A549 treated with DMSO at 1 μM for 4 hours (cell line): ENCODE measurements around the gene OR52E5. TPM values are rescaled to one million over a fixed set of nuclear protein-coding genes. Genes with fewer than 3 reads are reported as not detected.

Source experiments
- total RNA-seq: library from RNA; stranded (reverse); fragments of 200-300 nt; extraction: Qiagen RNA extraction; gene quantifications from 5 replicates; pipeline ENCODE4 v1.2.3, GENCODE V29; 2022; ENCODE audit warnings: low read depth

Gene OR52E5
- not detected in 5 replicates for total RNA-seq

DNA sequence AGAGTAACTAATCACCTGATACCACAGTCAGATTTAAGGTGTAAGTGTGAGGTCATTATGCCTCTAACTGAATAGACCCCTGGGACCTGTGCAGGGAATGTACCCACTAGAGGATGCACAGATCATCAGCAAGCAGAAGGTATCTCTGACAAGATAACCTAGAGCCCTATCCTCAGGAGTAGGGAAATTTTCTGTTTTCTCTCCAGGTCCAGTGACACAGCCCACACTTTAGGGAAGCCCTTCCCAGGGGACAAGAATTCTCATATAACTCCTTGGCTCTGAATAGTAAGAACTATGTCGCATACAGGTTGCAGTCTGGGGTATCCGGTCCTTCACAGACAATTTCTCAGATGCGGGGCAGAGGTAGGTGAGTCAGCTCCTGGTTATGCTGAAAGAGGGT lies at the start of gene OR52E5:
Gene OR52E5, plus strand, starts transcription at position 301 of the 400 bp plus-strand sequence. CDS start 7,569 bp downstream, outside the sequence.

DNA sequence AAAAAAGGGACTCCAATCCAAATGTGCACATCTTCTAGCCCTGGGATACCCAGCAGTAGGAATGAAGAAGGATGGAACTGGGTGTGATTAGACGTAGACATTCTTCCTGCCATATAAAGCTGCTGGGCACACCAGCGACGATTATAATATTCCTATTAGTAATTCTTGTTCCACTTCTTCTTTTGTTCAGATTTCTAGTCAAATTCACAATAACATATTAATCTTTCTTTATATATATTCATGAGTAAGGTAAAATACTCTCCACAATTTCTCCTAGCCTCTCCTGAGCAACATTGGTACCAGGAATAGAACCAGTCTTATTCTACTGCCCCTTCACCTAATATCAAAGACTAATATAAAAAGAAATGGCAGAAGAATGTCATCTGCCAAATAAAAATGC lies 35.4 kb upstream of the OR52E5 start, which contains the start of gene OR52E8:
Gene OR52E8, minus strand, starts transcription at position 101 of the 400 bp plus-strand sequence. Its CDS starts 0 bp downstream, at position 101.

DNA sequence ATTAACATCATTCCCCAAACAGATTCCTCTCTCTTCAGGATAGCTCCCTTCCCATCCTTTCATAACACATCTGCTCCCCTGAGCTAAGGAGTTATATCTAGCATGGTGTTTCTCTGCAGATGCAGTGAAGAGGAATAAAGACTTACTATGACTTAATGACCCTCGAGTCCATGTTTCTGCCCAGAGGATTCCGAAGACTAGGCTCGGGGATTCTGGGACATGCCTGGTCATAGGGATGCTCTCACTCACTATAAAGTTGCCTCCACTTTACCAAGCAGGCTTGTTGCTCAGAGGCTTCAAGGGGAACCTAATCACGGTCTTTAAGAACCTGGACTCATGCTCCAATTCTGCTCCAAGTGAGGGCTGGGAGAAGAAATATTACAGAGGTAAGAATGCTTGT lies 12.7 kb upstream of the OR52E5 start, which contains the start of gene OR52E4:
Gene OR52E4, plus strand, starts transcription at position 301 of the 400 bp plus-strand sequence. CDS start 3,664 bp downstream, outside the sequence.

DNA sequence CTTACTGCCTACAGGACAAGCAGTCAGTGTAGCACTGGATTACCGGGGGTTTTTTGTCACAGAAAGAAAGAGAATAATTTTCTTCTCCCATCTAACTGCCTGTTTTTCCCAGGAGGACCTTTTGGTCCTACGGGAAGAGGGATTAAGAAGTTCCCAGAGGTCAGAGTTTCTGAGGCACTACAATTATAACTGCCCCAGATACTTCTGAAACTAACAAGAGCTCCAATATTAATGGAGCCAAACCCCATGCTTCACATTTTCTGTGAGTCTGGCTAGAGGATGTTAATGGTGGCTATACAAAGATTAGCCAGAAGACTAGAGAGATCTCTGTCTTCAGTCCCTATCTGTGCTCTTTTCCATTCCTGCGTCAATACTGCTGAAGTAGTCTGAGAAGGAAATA lies 48.9 kb downstream of the OR52E5 start, which contains the start of gene OR56A3:
Gene OR56A3, plus strand, starts transcription at position 301 of the 400 bp plus-strand sequence. CDS start 5,096 bp downstream, outside the sequence.

Other genes with a start within 250 kb of the OR52E5 start
- 12.7 to 15.0 TPM (median 12.9 TPM) in 5 replicates for gene TRIM5, start 208.1 kb upstream of the OR52E5 start, total RNA-seq
- 0.42 to 1.0 TPM (median 0.66 TPM) in 5 replicates for gene TRIM22, start 203.4 kb upstream of the OR52E5 start, total RNA-seq
- not detected in 5 replicates for gene OR56B1, start 156.8 kb upstream of the OR52E5 start, total RNA-seq
- not detected in 5 replicates for gene OR52N4, start 139.0 kb upstream of the OR52E5 start, total RNA-seq
- not detected in 5 replicates for gene OR52N5, start 109.9 kb upstream of the OR52E5 start, total RNA-seq
- gene OR52N1, start 101.9 kb upstream of the OR52E5 start, total RNA-seq = not detected in 5 replicates
- gene OR52N2, start 84.3 kb upstream of the OR52E5 start, total RNA-seq = not detected in 5 replicates
- not detected in 5 replicates for gene OR52E6, start 51.3 kb upstream of the OR52E5 start, total RNA-seq
- not detected in 5 replicates for gene OR52E8, start 35.5 kb upstream of the OR52E5 start, total RNA-seq
- not detected in 5 replicates for gene OR52E4, start 12.6 kb upstream of the OR52E5 start, total RNA-seq
- gene OR56A3, start 49.0 kb downstream of the OR52E5 start, total RNA-seq = not detected in 5 replicates
- gene OR56A5, start 75.3 kb downstream of the OR52E5 start, total RNA-seq = not detected in 5 replicates
- not detected in 5 replicates for gene OR52L1, start 93.8 kb downstream of the OR52E5 start, total RNA-seq
- not detected in 5 replicates for gene OR56A4, start 113.7 kb downstream of the OR52E5 start, total RNA-seq
- gene OR56A1, start 137.6 kb downstream of the OR52E5 start, total RNA-seq = not detected in 5 replicates
- gene OR56B4, start 214.5 kb downstream of the OR52E5 start, total RNA-seq = not detected in 5 replicates